ENCODE measurements around the gene KRT1.

KRT1 gene

DNA sequence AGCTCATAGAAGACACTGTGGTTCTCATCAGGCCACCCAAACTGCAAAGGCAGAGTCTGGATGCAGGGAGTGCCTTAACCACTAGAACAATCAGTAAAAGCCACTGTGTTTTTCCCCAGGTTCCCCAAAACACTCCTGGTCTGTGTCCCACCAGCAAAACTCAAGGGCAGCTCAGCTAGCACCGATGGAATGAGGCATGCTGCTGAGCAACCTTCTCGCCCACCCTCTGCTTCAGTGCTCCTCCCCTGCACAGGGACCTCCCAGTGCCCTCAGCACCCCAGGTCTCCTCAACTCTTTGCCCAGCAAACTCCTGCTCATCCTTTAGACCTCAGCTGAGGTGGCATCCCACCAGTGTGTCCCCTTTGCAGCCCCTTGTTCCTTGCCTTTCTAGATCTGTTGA lies 19.2 kb upstream of the KRT1 start:
- H3K36me3 ChIP-seq (ENCODE audit: control insufficient read depth, insufficient read depth, low read length), result no peaks in the 10 kb centered on the region
- H3K9me3 ChIP-seq (ENCODE audit: control insufficient read depth, low read length), result no peaks in the 10 kb centered on the region
- H3K4me3 ChIP-seq (ENCODE audit: extremely low read depth, insufficient read depth, low read length, poor library complexity, severe bottlenecking), result no peak overlapping the region
- H3K4me1 ChIP-seq (ENCODE audit: control insufficient read depth, insufficient read depth, low read length, poor library complexity, severe bottlenecking), result peaks cover 3% of the 10 kb centered on the region
- no peak overlapping the region for H3K27ac ChIP-seq (ENCODE audit: low read depth, low read length, severe bottlenecking)
- WGBS, 2 experiments (ENCODE audit: insufficient coverage in 2 of 2), result 83 to 96% methylated on average over 2 of the region's 2 CpGs

DNA sequence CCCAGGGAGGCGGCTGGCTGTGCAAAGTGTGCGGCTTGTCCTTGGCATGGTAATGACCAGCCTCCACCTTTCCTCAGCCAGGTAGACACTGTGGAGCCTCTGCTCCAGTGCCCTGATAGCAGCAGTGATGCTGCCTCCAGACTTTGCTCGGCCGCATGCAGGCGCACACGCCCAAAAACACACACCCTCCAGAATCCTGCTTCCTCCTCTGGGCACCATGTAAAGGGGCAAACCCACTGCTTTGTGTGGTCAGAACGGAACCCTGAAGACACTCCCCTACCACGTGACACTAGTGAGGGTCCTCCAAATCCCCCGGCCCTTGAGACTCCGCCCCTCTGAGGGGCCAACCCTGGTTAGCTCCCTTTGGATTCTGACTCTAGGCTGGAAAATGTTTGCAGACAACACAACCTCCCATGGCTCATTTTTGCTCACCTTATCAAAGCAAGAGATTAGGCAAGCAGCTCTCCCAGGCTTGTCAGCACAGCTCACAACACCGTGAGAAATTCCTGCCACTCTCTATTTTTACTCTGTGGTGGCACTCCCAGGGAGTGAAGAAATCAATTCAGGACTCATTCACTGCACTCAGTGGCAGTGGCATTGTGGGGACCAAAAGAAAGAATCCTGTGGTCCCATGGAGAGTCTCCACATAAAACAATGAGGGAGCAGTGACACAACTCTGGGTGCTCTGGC lies 18.6 kb upstream of the KRT1 start:
- Histone ChIP-seq H3K36me3 (ENCODE audit: control insufficient read depth, insufficient read depth, low read length) (no peaks in the 10 kb centered on the region), H3K4me1 (ENCODE audit: control insufficient read depth, insufficient read depth, low read length, poor library complexity, severe bottlenecking) (peaks cover 3% of the 10 kb centered on the region), H3K4me3 (ENCODE audit: extremely low read depth, insufficient read depth, low read length, poor library complexity, severe bottlenecking) (no peak overlapping the region), H3K9me3 (ENCODE audit: control insufficient read depth, low read length) (no peaks in the 10 kb centered on the region), H3K27ac (ENCODE audit: low read depth, low read length, severe bottlenecking) (no peak overlapping the region)
- WGBS, 2 experiments (ENCODE audit: insufficient coverage in 2 of 2), result 70 to 80% methylated on average over 6 to 9 of the region's 11 CpGs

DNA sequence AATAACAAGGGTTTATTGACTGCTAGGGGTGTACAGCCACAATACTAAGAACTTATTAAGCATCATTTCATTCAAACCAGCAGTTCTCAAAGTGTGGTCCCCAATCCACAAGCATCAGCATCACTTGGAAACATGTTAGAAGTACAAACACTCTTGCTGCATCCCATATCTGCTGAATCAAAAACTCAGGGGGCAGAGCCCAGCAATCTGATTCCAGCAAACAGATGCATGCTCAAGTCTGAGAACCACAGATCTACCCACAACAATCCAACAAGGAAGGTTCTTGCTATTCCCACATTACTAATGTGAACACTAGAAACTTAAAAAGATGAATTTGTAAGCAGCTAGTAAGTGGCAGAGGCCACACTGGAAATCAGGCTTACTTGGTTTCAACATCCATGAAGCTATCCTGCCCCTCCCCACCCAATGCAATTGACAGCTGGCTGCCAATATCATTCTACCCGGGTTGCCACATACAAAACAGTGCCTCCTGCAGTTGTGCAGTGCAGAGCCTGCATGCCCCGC lies 16.9 kb upstream of the KRT1 start:
- no peaks in the 10 kb centered on the region for H3K36me3 ChIP-seq (ENCODE audit: control insufficient read depth, insufficient read depth, low read length)
- WGBS, 2 experiments (ENCODE audit: insufficient coverage in 2 of 2), result 50% methylated on average over 1 of the region's 2 CpGs; no CpG with 5 or more reads in 1 of the 2 experiments
- no peak overlapping the region for H3K4me3 ChIP-seq (ENCODE audit: extremely low read depth, insufficient read depth, low read length, poor library complexity, severe bottlenecking)
- no peak overlapping the region for H3K27ac ChIP-seq (ENCODE audit: low read depth, low read length, severe bottlenecking)
- H3K4me1 ChIP-seq (ENCODE audit: control insufficient read depth, insufficient read depth, low read length, poor library complexity, severe bottlenecking), result peaks cover 3% of the 10 kb centered on the region
- no peaks in the 10 kb centered on the region for H3K9me3 ChIP-seq (ENCODE audit: control insufficient read depth, low read length)

DNA sequence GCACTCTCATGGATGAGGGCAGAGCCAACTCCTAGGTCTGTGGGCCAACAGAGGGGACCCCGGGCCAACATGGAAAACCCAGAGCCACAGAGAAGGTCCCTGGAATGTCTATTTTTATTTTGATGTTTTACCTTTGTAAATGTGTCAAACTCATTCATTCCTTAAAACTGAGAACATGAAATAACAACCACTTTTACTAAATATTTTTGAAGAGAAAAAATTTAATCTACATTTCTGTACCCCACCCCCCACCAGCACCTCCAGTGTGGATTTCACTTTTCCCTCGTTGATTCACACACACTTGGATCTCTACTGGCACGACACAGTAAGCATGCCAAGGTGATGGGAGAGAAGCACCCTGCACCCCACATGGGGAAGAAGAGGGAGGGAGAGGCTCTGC lies 16.4 kb upstream of the KRT1 start:
- no peaks in the 10 kb centered on the region for H3K36me3 ChIP-seq (ENCODE audit: control insufficient read depth, insufficient read depth, low read length)
- no peak overlapping the region for H3K27ac ChIP-seq (ENCODE audit: low read depth, low read length, severe bottlenecking)
- 100% methylated on average over 1 of the region's 3 CpGs; no CpG with 5 or more reads in 1 of the 2 experiments for WGBS, 2 experiments (ENCODE audit: insufficient coverage in 2 of 2)

DNA sequence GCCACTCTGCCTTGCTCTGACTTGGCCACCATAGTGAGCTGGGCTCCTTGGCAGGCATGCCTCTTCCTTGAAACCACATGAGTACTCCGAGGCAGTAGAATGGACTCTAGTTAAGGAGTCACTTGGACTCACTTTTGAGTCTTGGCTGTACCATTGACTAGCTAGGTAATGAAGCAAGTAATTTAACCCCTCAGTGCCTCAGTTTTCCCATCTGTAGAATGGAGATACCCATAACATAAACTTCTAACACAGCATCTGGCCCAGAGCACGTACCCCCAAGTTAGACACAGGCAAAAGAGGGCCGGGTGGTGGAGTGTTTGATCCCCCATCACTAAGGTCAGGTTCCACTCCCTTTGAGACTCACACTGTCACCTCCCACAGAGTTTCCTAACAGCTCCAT lies 14.8 kb upstream of the KRT1 start:
- H3K9me3 ChIP-seq (ENCODE audit: control insufficient read depth, low read length), result no peaks in the 10 kb centered on the region
- 83 to 88% methylated on average over 1 to 2 of the region's 3 CpGs for WGBS, 2 experiments (ENCODE audit: insufficient coverage in 2 of 2)

More for the DNA sequence above, 16.4 kb upstream of the KRT1 start:
- peaks cover 5% of the 10 kb centered on the region for H3K4me1 ChIP-seq (ENCODE audit: control insufficient read depth, insufficient read depth, low read length, poor library complexity, severe bottlenecking)
- H3K9me3 ChIP-seq (ENCODE audit: control insufficient read depth, low read length), result no peaks in the 10 kb centered on the region
- no peak overlapping the region for H3K4me3 ChIP-seq (ENCODE audit: extremely low read depth, insufficient read depth, low read length, poor library complexity, severe bottlenecking)

DNA sequence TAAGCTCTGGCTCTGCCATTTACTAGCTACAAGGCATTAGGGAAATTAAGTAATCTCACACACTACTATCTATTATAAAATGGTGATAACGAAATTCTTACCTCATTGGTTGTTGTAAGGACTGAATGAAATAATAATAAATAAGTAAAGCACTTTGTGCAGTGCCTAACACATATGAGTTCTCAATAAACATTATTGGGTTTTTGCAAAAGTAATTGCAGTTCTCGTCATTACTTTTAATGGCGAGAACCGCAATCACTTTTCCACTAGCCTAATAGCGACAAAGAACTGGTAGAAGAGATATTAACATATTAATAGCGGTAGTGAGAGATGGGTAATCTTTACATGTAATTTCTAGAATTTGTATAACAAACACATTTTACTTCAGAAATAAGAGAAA lies 13.9 kb upstream of the KRT1 start:
- Histone ChIP-seq H3K4me3 (ENCODE audit: extremely low read depth, insufficient read depth, low read length, poor library complexity, severe bottlenecking) (no peak overlapping the region), H3K4me1 (ENCODE audit: control insufficient read depth, insufficient read depth, low read length, poor library complexity, severe bottlenecking) (peaks cover 7% of the 10 kb centered on the region), H3K27ac (ENCODE audit: low read depth, low read length, severe bottlenecking) (no peak overlapping the region), H3K36me3 (ENCODE audit: control insufficient read depth, insufficient read depth, low read length) (no peaks in the 10 kb centered on the region), H3K9me3 (ENCODE audit: control insufficient read depth, low read length) (no peaks in the 10 kb centered on the region)
- no CpG with 5 or more reads among the region's 6 CpGs for WGBS, 2 experiments (ENCODE audit: insufficient coverage in 2 of 2)

More for the DNA sequence above, 14.8 kb upstream of the KRT1 start:
- Histone ChIP-seq H3K4me3 (ENCODE audit: extremely low read depth, insufficient read depth, low read length, poor library complexity, severe bottlenecking) (no peak overlapping the region), H3K27ac (ENCODE audit: low read depth, low read length, severe bottlenecking) (no peak overlapping the region), H3K36me3 (ENCODE audit: control insufficient read depth, insufficient read depth, low read length) (no peaks in the 10 kb centered on the region), H3K4me1 (ENCODE audit: control insufficient read depth, insufficient read depth, low read length, poor library complexity, severe bottlenecking) (peaks cover 7% of the 10 kb centered on the region)

DNA sequence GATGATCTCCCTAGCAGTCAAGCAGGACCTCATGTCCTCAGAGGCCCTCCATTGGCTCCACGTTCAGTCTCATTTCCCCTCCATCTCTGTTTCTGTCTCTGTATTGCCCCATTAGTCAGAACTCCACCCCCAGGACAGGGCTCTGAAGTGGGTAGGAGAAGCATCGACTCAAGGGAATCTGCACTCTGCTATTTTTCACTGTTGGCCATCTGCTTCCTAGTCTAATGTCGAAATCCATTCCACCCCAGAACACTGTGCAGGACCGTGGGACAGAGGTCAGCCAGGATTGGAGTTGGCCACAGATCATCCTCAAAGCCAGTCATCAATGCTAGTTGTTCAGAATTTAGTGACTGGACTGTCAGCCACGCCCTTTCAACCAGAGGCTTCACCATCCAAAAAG lies 13.1 kb upstream of the KRT1 start:
- Histone ChIP-seq H3K36me3 (ENCODE audit: control insufficient read depth, insufficient read depth, low read length) (no peaks in the 10 kb centered on the region), H3K9me3 (ENCODE audit: control insufficient read depth, low read length) (no peaks in the 10 kb centered on the region), H3K4me1 (ENCODE audit: control insufficient read depth, insufficient read depth, low read length, poor library complexity, severe bottlenecking) (peaks cover 5% of the 10 kb centered on the region), H3K4me3 (ENCODE audit: extremely low read depth, insufficient read depth, low read length, poor library complexity, severe bottlenecking) (no peak overlapping the region), H3K27ac (ENCODE audit: low read depth, low read length, severe bottlenecking) (no peak overlapping the region)
- 66 to 75% methylated on average over 3 of the region's 5 CpGs for WGBS, 2 experiments (ENCODE audit: insufficient coverage in 2 of 2)

DNA sequence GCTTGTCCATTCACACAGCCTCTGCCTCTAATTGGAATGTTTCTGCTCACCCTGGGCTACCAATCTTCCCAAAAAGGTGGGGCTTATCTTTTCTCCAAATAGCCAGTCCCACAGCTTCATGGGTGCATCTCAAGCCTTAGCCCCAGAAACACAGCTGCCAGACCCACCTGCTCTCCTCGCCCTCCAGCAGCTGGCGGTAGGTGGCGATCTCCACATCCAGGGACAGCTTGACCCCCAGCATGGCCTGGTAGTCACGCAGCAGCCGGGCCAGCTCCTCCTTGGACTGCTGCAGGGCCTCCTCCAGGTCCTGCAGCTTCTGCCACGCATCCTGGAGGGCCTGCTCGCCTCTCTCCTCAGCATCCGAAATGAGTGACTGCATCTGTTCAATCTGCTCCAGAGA lies 12.0 kb upstream of the KRT1 start:
- Histone ChIP-seq H3K36me3 (ENCODE audit: control insufficient read depth, insufficient read depth, low read length) (no peaks in the 10 kb centered on the region), H3K4me1 (ENCODE audit: control insufficient read depth, insufficient read depth, low read length, poor library complexity, severe bottlenecking) (peaks cover 5% of the 10 kb centered on the region), H3K9me3 (ENCODE audit: control insufficient read depth, low read length) (no peaks in the 10 kb centered on the region), H3K4me3 (ENCODE audit: extremely low read depth, insufficient read depth, low read length, poor library complexity, severe bottlenecking) (no peak overlapping the region), H3K27ac (ENCODE audit: low read depth, low read length, severe bottlenecking) (no peak overlapping the region)
- WGBS, 2 experiments (ENCODE audit: insufficient coverage in 2 of 2), result 64 to 72% methylated on average over 3 to 8 of the region's 8 CpGs

DNA sequence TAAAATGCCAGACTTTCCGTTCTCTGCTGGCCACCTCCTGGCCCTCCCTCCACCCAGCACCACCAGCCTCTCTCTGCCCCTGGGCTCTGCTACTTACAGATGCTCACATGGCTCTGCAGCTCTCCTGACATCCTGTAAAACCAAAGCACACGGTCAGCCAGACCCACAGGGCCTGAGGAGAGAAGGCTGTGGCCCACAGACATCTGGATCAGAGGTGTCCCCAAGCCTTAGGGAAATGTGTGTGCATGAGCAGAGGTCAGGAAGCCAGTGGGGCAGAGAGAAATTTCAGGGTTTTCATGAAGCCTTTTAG lies 11.6 kb upstream of the KRT1 start:
- WGBS, 2 experiments (ENCODE audit: insufficient coverage in 2 of 2), result 60 to 100% methylated on average over 1 to 2 of the region's 2 CpGs
- H3K4me3 ChIP-seq (ENCODE audit: extremely low read depth, insufficient read depth, low read length, poor library complexity, severe bottlenecking), result no peak overlapping the region
- peaks cover 5% of the 10 kb centered on the region for H3K4me1 ChIP-seq (ENCODE audit: control insufficient read depth, insufficient read depth, low read length, poor library complexity, severe bottlenecking)
- no peaks in the 10 kb centered on the region for H3K9me3 ChIP-seq (ENCODE audit: control insufficient read depth, low read length)
- no peak overlapping the region for H3K27ac ChIP-seq (ENCODE audit: low read depth, low read length, severe bottlenecking)
- no peaks in the 10 kb centered on the region for H3K36me3 ChIP-seq (ENCODE audit: control insufficient read depth, insufficient read depth, low read length)

DNA sequence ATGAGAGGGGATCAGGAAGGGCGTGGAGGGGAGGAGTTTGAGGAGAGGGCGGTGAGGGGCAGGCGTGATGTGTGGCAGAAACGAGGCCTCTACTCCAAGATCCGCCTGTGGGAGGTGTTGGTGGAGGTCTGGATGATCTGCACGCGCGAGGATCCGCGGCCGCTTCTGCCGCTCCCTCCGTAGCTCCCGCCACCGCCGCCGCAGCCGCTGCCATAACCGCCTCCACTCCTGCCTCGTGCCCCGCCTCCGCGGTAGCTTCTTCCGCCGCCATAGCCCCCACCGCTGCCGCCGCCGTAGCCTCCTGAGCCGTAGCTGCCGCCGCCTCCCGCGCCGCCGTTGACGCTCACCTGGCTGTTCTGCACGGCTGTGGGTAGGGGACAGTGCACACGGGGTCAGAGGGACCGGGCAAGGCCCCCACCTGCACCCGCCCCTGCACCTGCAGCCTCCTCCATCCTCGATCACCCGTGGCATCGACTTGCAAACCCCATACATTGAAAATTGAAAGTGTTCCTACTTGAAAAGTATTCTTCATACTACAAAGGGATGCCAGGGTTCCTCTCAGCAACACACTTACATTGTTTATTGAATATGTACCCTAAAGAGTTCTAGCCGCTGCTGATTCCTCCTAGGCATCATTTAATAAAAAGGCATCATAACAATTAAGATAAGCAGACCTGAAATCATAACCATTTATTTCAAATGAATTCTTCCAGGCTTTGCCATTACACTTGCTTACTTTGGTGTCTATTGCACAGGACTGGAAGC lies 11.1 kb upstream of the KRT1 start:
- Histone ChIP-seq H3K27ac (ENCODE audit: low read depth, low read length, severe bottlenecking) (no peak overlapping the region), H3K9me3 (ENCODE audit: control insufficient read depth, low read length) (no peaks in the 10 kb centered on the region), H3K36me3 (ENCODE audit: control insufficient read depth, insufficient read depth, low read length) (no peaks in the 10 kb centered on the region), H3K4me3 (ENCODE audit: extremely low read depth, insufficient read depth, low read length, poor library complexity, severe bottlenecking) (peak overlapping the region; percentile 22), H3K4me1 (ENCODE audit: control insufficient read depth, insufficient read depth, low read length, poor library complexity, severe bottlenecking) (peaks cover 5% of the 10 kb centered on the region)
- WGBS, 2 experiments (ENCODE audit: insufficient coverage in 2 of 2), result 2 to 6% methylated on average over 23 to 38 of the region's 45 CpGs
